Effector memory CD4-positive, alpha-beta T cell (primary cell): ENCODE data around the gene ETV1.

Experiments
- DNase-seq, 3 donors: peaks; one replicate each; pipeline ENCODE4 v3.0.0-alpha.2; 2020
- H3K27ac ChIP-seq: 2 replicates; pipeline ENCODE4 v1.7.0; 2013; ENCODE audit warnings: mild to moderate bottlenecking, low read length, moderate library complexity; ENCODE audit not compliant: insufficient read depth, poor library complexity, severe bottlenecking
- H3K27me3 ChIP-seq: replicated peaks from 2 replicates; pipeline ENCODE4 v1.7.0; 2013; ENCODE audit warnings: mild to moderate bottlenecking, low read length; ENCODE audit not compliant: insufficient read depth, control insufficient read depth, poor library complexity, severe bottlenecking
- H3K36me3 ChIP-seq: 2 replicates; pipeline ENCODE4 v1.7.0; 2013; ENCODE audit warnings: mild to moderate bottlenecking, low read length, moderate library complexity; ENCODE audit not compliant: control insufficient read depth, insufficient read depth
- H3K4me1 ChIP-seq: 2 replicates; pipeline ENCODE4 v1.7.0; 2013; ENCODE audit warnings: low read length, mild to moderate bottlenecking; ENCODE audit not compliant: control insufficient read depth, insufficient read depth, poor library complexity, severe bottlenecking
- H3K4me3 ChIP-seq: 2 replicates; pipeline ENCODE4 v1.7.0; 2013; ENCODE audit warnings: low read length, low read depth, mild to moderate bottlenecking; ENCODE audit not compliant: insufficient read depth, poor library complexity, severe bottlenecking
- H3K9me3 ChIP-seq: 2 replicates; pipeline ENCODE4 v1.7.0; 2013; ENCODE audit warnings: mild to moderate bottlenecking, low read length, moderate library complexity; ENCODE audit not compliant: control insufficient read depth

Gene ETV1

DNA sequence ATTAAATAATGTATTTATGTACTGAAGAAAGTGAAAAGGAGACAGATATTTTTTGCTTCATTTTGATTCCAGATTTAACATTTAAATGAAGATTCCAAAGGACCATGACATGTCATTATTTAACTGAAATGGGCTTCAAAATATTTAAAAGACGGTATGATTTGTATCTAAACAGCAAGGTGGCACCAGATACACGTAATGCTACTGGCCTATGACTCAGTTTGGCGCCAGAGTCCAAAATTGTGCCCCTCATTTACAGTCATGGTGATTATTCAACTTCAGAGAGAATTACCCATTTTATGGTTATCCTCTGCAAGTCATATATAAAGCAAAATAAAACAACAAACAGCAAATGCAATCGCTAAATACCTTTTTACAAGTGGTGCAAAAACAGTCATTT is 94.5 kb downstream of the ETV1 start:
- Histone ChIP-seq H3K4me3 (no peak overlapping the region), H3K36me3 (no peaks in the 10 kb centered on the region), H3K27ac (no peak overlapping the region), H3K27me3 (no peaks in the 10 kb centered on the region), H3K9me3 (no peaks in the 10 kb centered on the region), H3K4me1 (no peaks in the 10 kb centered on the region)
- DNase-seq: no peak

DNA sequence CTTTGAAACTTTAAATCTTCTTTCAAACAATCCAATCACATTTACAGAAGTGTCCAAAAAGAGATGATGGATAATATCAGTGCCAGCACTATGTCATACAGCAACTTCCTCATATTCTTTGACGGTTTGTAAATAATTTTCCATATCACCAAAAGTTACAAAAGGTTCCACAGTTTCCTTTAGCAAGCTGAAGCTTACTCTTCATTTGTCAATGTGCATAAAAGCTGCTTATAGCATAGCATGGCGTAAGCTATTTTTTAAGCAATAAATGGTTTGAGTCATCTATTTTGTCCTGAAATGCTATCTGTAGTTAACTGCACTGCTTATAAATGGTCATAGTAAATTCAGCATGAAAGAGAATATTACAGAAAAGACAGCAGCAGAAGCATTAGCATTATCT is 95.1 kb downstream of the ETV1 start:
- H3K4me1 ChIP-seq: no peaks in the 10 kb centered on the region
- no peaks in the 10 kb centered on the region for H3K27me3 ChIP-seq
- no peak for DNase-seq
- no peaks in the 10 kb centered on the region for H3K36me3 ChIP-seq
- H3K9me3 ChIP-seq: no peaks in the 10 kb centered on the region
- H3K4me3 ChIP-seq: no peak overlapping the region
- H3K27ac ChIP-seq: no peak overlapping the region

DNA sequence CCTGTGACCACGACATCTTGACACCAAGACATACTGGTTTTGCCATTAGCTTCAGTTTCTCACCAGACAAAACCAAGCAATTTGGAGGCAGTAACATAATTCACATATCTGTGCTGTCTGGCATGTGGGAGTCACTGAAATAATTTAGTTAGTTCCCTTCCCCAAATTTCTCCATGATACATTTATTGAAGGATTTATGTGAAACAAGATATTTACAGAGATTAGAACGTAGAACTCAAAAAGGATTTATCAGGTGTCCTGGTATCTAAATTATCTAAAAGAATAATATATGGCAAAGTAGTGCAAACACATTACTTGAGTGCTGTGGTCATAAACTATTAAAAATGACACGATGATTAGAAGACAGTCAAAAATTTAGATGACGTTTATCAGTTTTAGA is 98.7 kb downstream of the ETV1 start:
- no peaks in the 10 kb centered on the region for H3K36me3 ChIP-seq
- DNase-seq: no peak
- H3K9me3 ChIP-seq: no peaks in the 10 kb centered on the region
- no peaks in the 10 kb centered on the region for H3K4me1 ChIP-seq
- no peaks in the 10 kb centered on the region for H3K27me3 ChIP-seq
- H3K27ac ChIP-seq: no peak overlapping the region
- no peak overlapping the region for H3K4me3 ChIP-seq

DNA sequence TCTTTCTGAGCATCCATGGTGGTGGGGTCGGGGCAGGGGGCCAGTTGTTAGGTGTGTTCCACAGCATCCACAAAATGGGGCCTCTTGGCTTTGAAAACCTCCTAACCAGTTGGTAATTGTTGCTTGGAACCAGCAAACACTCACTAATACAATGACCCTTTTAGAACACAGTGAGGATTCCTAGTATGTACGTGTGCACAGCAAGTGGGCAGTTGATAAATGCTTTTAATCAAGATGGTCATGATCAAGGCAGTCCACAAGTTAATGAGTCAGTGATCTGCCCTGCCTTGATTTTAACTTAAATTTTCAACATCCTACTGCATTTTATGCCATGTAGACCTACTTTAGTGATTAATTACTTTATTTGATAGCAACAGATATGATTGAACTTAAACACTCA is 103.1 kb downstream of the ETV1 start:
- Histone ChIP-seq H3K4me1 (no peaks in the 10 kb centered on the region), H3K27ac (no peak overlapping the region), H3K27me3 (no peaks in the 10 kb centered on the region), H3K36me3 (no peaks in the 10 kb centered on the region), H3K4me3 (no peak overlapping the region), H3K9me3 (no peaks in the 10 kb centered on the region)
- DNase-seq: no peak

DNA sequence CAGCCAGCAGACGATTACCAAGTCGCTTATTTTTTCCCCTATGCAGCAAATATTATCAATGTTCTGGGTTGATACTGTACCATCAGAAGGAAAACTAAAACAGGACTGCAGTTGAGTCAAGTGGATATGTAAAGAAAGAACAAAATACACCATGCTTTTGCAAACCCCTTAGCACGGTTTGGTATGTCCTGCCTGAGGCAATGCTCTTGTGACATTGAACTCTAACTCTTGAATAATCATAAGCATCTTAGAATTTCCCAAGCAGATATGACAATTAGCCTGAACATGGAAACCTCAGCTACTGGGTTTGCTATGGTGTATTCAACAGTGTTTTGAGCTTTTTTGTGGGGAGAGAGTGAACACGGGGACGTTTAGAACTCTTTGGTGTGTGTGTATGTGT is 107.4 kb downstream of the ETV1 start:
- H3K27me3 ChIP-seq: no peaks in the 10 kb centered on the region
- no peaks in the 10 kb centered on the region for H3K36me3 ChIP-seq
- no peak overlapping the region for H3K27ac ChIP-seq
- no peaks in the 10 kb centered on the region for H3K4me1 ChIP-seq
- DNase-seq: no peak
- H3K4me3 ChIP-seq: no peak overlapping the region
- no peaks in the 10 kb centered on the region for H3K9me3 ChIP-seq

DNA sequence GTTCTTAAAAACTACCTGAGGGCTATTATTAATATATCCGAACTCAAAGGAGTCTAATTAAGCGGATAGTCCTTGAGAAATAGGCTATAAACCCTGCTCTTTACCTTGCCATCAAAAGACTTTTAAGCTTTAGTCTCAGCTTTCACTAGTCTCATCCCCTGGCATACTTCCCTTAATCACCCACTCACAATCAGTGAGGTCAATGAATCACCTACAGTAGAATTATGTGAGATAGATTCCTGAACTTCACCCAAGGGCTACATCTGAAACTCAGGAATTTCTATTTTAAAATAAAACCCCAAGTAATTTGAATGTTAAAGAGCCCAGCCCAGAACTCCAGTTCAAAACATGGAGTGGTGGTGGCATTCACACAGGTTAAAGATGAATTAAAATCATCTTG is 108.7 kb downstream of the ETV1 start:
- DNase-seq: no peak
- no peaks in the 10 kb centered on the region for H3K27me3 ChIP-seq
- no peak overlapping the region for H3K4me3 ChIP-seq
- no peak overlapping the region for H3K27ac ChIP-seq
- no peaks in the 10 kb centered on the region for H3K9me3 ChIP-seq
- no peaks in the 10 kb centered on the region for H3K36me3 ChIP-seq
- H3K4me1 ChIP-seq: no peaks in the 10 kb centered on the region

DNA sequence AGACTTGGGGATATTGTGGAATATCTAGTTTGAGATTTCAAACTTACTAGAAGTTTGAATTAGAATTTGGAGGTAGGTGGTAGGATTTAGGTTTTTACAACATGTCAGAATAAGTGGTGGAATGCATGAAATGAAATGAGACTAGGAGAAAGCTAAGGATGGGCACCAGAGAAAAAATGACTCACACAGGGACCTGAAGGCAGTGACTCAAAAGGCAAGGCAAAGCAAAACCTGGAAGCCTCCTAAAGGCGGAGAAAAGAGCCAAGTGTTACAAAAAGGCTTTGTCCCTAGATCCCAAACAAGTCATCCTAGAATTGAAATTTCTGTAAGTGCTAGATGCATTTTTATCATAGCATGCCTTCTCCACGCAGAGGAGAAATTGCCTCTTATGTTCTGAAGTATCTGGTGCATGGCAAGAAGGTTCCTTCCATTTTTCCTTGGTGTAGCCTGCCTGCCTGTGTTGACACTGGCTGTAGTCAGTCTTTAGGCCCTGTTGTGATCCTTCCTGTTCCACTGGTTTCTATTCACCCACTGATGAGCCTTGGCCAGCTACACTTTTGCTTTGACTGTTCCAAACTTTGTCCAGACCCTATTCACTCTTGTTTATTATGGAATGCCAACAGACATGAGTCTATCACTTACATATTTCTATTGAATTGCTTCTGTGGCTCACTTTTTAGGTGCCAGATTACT is 109.3 kb downstream of the ETV1 start:
- Histone ChIP-seq H3K4me1 (no peaks in the 10 kb centered on the region), H3K27ac (no peak overlapping the region), H3K4me3 (no peak overlapping the region), H3K27me3 (no peaks in the 10 kb centered on the region), H3K9me3 (no peaks in the 10 kb centered on the region), H3K36me3 (no peaks in the 10 kb centered on the region)
- DNase-seq: no peak

DNA sequence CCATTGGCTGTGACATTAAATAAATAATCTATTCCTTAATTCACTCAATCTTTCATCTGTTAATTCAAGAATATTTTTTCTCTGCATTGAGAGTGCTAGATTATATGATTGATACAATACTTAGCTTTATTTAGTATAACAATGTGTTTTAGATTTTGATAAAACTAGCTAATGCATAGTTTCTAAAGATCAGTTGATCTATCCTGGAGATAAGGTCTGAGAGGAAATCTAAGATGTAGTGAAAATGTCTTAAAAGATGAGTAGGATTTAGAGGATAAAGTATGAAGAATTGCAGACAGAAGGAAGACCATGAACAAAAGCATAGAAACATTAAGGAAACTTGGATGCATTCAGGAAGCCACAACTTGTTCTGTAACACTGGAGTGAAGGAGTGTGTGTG is 110.3 kb downstream of the ETV1 start:
- no peak overlapping the region for H3K4me3 ChIP-seq
- no peaks in the 10 kb centered on the region for H3K9me3 ChIP-seq
- no peaks in the 10 kb centered on the region for H3K4me1 ChIP-seq
- DNase-seq: no peak
- no peak overlapping the region for H3K27ac ChIP-seq
- no peaks in the 10 kb centered on the region for H3K36me3 ChIP-seq
- no peaks in the 10 kb centered on the region for H3K27me3 ChIP-seq

DNA sequence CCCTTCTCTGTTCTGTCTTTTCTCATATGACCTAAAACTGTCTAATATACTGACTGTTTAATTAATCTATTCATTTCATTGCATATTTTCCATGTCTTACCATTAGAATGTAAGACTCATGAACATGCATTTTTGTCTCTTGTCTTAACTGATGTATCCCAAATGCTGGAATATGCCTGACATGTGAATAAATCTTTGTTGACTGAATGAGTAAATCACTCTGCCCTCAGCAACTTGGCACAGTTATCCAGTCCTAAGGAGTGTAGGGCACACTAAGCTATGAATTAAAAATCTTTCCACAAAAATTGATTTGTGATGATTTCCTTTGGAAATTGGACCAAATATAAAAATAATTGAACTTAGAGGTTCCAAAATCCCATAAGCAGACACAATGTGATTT is 111.3 kb downstream of the ETV1 start:
- H3K4me3 ChIP-seq: no peak overlapping the region

DNA sequence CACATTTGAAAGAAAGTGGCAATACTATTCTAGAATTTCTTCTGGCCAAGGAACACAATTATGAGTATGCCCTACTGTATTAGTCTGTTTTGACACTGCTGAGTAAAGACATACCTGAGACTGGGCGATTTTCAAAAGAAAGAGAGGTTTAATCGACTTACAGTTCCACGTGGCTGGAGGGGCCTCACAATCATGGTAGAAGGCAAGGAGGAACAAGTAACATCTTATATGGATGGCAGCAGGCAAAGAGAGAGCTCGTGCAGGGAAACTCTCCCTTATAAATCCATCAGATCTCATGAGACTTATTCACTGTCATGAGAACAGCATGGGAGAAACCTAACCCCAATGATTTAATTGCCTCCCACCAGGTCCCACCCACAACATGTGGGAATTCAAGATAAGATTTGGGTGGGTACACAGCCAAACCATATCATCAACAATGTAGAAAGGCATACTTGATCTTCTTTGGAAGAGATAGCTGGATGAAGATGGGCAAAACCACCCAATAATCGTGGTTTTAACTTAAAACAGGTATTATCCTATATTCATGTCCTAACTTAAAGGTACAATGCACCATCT is 113.9 kb downstream of the ETV1 start:
- no peaks in the 10 kb centered on the region for H3K9me3 ChIP-seq
- H3K4me1 ChIP-seq: no peaks in the 10 kb centered on the region
- no peaks in the 10 kb centered on the region for H3K36me3 ChIP-seq
- no peak for DNase-seq
- no peak overlapping the region for H3K27ac ChIP-seq
- H3K27me3 ChIP-seq: no peaks in the 10 kb centered on the region
- H3K4me3 ChIP-seq: no peak overlapping the region

More for the DNA sequence above, 111.3 kb downstream of the ETV1 start:
- no peaks in the 10 kb centered on the region for H3K36me3 ChIP-seq
- no peaks in the 10 kb centered on the region for H3K27me3 ChIP-seq
- H3K27ac ChIP-seq: no peak overlapping the region
- H3K9me3 ChIP-seq: no peaks in the 10 kb centered on the region
- H3K4me1 ChIP-seq: no peaks in the 10 kb centered on the region
- no peak for DNase-seq
